ENCODE data around the gene ACTR1A.
A peak's percentile ranks its signal among the peaks of the same experiment; 100 is the strongest.
"Not testable (repeated sequence)": the region's sequence is repeated elsewhere in the genome, so short reads cannot be mapped to it uniquely, and the experiment has no call there.

The ACTR1A gene

GRCh38 chr10:102504179-102504975 is 1.9 kb upstream of the ACTR1A start:
- peak overlapping the region; percentile 34 for H3K27ac Mint-ChIP-seq
- H3K36me3 Mint-ChIP-seq: no peaks in the 10 kb centered on the region
- no peaks in the 10 kb centered on the region for H3K9me3 Mint-ChIP-seq (ENCODE audit: low read depth)
- no peaks in the 10 kb centered on the region for H3K27me3 Mint-ChIP-seq
- peaks cover 29% of the 10 kb centered on the region for H3K4me1 Mint-ChIP-seq (ENCODE audit: low read depth)
- no peak overlapping the region for H3K4me3 Mint-ChIP-seq

GRCh38 chr10:102503264-102504178 is 1.0 kb upstream of the ACTR1A start, which contains the start of gene SUFU:
Gene SUFU (plus strand): TSS chr10:102503972. CDS start chr10:102504153, 181 bp downstream.
- H3K27ac Mint-ChIP-seq: peak within 1 kb of the TSS; percentile 34
- H3K4me3 Mint-ChIP-seq: no peak within 1 kb of the TSS
- peaks cover 34% of the 10 kb centered on the region for H3K4me1 Mint-ChIP-seq (ENCODE audit: low read depth)
- no peaks in the 10 kb centered on the region for H3K9me3 Mint-ChIP-seq (ENCODE audit: low read depth)
- no peaks in the 10 kb centered on the region for H3K27me3 Mint-ChIP-seq
- H3K36me3 Mint-ChIP-seq: peaks cover 3% of the 10 kb centered on the region

- H3K27me3 Mint-ChIP-seq: no peaks in the 10 kb centered on the region
- H3K9me3 Mint-ChIP-seq (ENCODE audit: low read depth): no peaks in the 10 kb centered on the region
- peaks cover 3% of the 10 kb centered on the region for H3K36me3 Mint-ChIP-seq
- H3K4me1 Mint-ChIP-seq (ENCODE audit: low read depth): peaks cover 36% of the 10 kb centered on the region
- no peak overlapping the region for H3K27ac Mint-ChIP-seq
- no peak overlapping the region for H3K4me3 Mint-ChIP-seq
These were observed 529 bp downstream of the ACTR1A start for GRCh38 chr10:102502029-102502336.

- H3K4me3 Mint-ChIP-seq: no peak overlapping the region
- peaks cover 3% of the 10 kb centered on the region for H3K36me3 Mint-ChIP-seq
- H3K9me3 Mint-ChIP-seq (ENCODE audit: low read depth): no peaks in the 10 kb centered on the region
- peaks cover 38% of the 10 kb centered on the region for H3K4me1 Mint-ChIP-seq (ENCODE audit: low read depth)
- H3K27ac Mint-ChIP-seq: no peak overlapping the region
- H3K27me3 Mint-ChIP-seq: no peaks in the 10 kb centered on the region
These were observed 1.1 kb downstream of the ACTR1A start for GRCh38 chr10:102501201-102502028.

- H3K36me3 Mint-ChIP-seq; H3K27ac Mint-ChIP-seq; H3K9me3 Mint-ChIP-seq (ENCODE audit: low read depth); H3K4me3 Mint-ChIP-seq; H3K27me3 Mint-ChIP-seq: not testable (repeated sequence)
- peaks cover 38% of the 10 kb centered on the region for H3K4me1 Mint-ChIP-seq (ENCODE audit: low read depth)
These were observed 1.8 kb downstream of the ACTR1A start for GRCh38 chr10:102500686-102501085.

GRCh38 chr10:102499356-102499755 is 3.2 kb downstream of the ACTR1A start:
- H3K27me3 Mint-ChIP-seq: no peaks in the 10 kb centered on the region
- H3K27ac Mint-ChIP-seq: no peak overlapping the region
- H3K9me3 Mint-ChIP-seq (ENCODE audit: low read depth): no peaks in the 10 kb centered on the region

GRCh38 chr10:102497545-102497944 is 5.0 kb downstream of the ACTR1A start:
- H3K27ac Mint-ChIP-seq: no peak overlapping the region
- peaks cover 3% of the 10 kb centered on the region for H3K36me3 Mint-ChIP-seq
- peaks cover 40% of the 10 kb centered on the region for H3K4me1 Mint-ChIP-seq (ENCODE audit: low read depth)
- H3K9me3 Mint-ChIP-seq (ENCODE audit: low read depth): no peaks in the 10 kb centered on the region
- H3K27me3 Mint-ChIP-seq: no peaks in the 10 kb centered on the region
- no peak overlapping the region for H3K4me3 Mint-ChIP-seq

More at GRCh38 chr10:102499356-102499755, 3.2 kb downstream of the ACTR1A start:
- Mint-ChIP-seq H3K4me3 (peak overlapping the region; percentile 38), H3K4me1 (ENCODE audit: low read depth) (peaks cover 31% of the 10 kb centered on the region), H3K36me3 (peaks cover 3% of the 10 kb centered on the region)

- Mint-ChIP-seq H3K27ac (peak overlapping the region; percentile 41), H3K27me3 (no peaks in the 10 kb centered on the region), H3K9me3 (ENCODE audit: low read depth) (no peaks in the 10 kb centered on the region), H3K4me1 (ENCODE audit: low read depth) (peaks cover 32% of the 10 kb centered on the region), H3K4me3 (no peak overlapping the region), H3K36me3 (no peaks in the 10 kb centered on the region)
These were observed 8.7 kb downstream of the ACTR1A start for GRCh38 chr10:102493771-102494170.

GRCh38 chr10:102492983-102493382 is 9.5 kb downstream of the ACTR1A start:
- Mint-ChIP-seq H3K27ac (peak overlapping the region; percentile 41), H3K4me1 (ENCODE audit: low read depth) (peaks cover 27% of the 10 kb centered on the region), H3K9me3 (ENCODE audit: low read depth) (no peaks in the 10 kb centered on the region), H3K27me3 (no peaks in the 10 kb centered on the region), H3K4me3 (no peak overlapping the region), H3K36me3 (no peaks in the 10 kb centered on the region)

- no peaks in the 10 kb centered on the region for H3K27me3 Mint-ChIP-seq
- H3K4me3 Mint-ChIP-seq: no peak overlapping the region
- no peaks in the 10 kb centered on the region for H3K9me3 Mint-ChIP-seq (ENCODE audit: low read depth)
- H3K4me1 Mint-ChIP-seq (ENCODE audit: low read depth): peaks cover 22% of the 10 kb centered on the region
- H3K27ac Mint-ChIP-seq: no peak overlapping the region
- no peaks in the 10 kb centered on the region for H3K36me3 Mint-ChIP-seq
These were observed 10.1 kb downstream of the ACTR1A start for GRCh38 chr10:102492344-102492939.

GRCh38 chr10:102491136-102491535 is 11.4 kb downstream of the ACTR1A start:
- Mint-ChIP-seq H3K36me3 (no peaks in the 10 kb centered on the region), H3K9me3 (ENCODE audit: low read depth) (no peaks in the 10 kb centered on the region), H3K27ac (no peak overlapping the region), H3K4me3 (no peak overlapping the region), H3K27me3 (no peaks in the 10 kb centered on the region), H3K4me1 (ENCODE audit: low read depth) (peaks cover 13% of the 10 kb centered on the region)

GRCh38 chr10:102485093-102485784 is 17.3 kb downstream of the ACTR1A start:
- Mint-ChIP-seq H3K4me1 (ENCODE audit: low read depth) (no peaks in the 10 kb centered on the region), H3K36me3 (no peaks in the 10 kb centered on the region), H3K4me3 (no peak overlapping the region), H3K27me3 (no peaks in the 10 kb centered on the region), H3K9me3 (ENCODE audit: low read depth) (no peaks in the 10 kb centered on the region), H3K27ac (no peak overlapping the region)

GRCh38 chr10:102484021-102484420 is 18.5 kb downstream of the ACTR1A start:
- H3K4me1 Mint-ChIP-seq (ENCODE audit: low read depth): peaks cover 2% of the 10 kb centered on the region
- no peak overlapping the region for H3K4me3 Mint-ChIP-seq
- H3K27me3 Mint-ChIP-seq: no peaks in the 10 kb centered on the region
- H3K9me3 Mint-ChIP-seq (ENCODE audit: low read depth): no peaks in the 10 kb centered on the region
- H3K36me3 Mint-ChIP-seq: no peaks in the 10 kb centered on the region
- H3K27ac Mint-ChIP-seq: no peak overlapping the region

GRCh38 chr10:102480396-102480795 is 22.1 kb downstream of the ACTR1A start:
- Mint-ChIP-seq H3K4me1 (ENCODE audit: low read depth) (peaks cover 15% of the 10 kb centered on the region), H3K27me3 (no peaks in the 10 kb centered on the region), H3K27ac (no peak overlapping the region), H3K36me3 (no peaks in the 10 kb centered on the region), H3K9me3 (ENCODE audit: low read depth) (no peaks in the 10 kb centered on the region), H3K4me3 (no peak overlapping the region)

Data from activated naive CD8-positive, alpha-beta T cell (primary cell).